ENCODE measurements around the gene ACVRL1. TPM values are rescaled to one million over a fixed set of nuclear protein-coding genes. Genes with fewer than 3 reads are reported as not detected.

Gene ACVRL1
- total RNA-seq, 1 experiment from 2014 or later, result not detected

GRCh38 chr12:51917746-51918453, 10.6 kb downstream of the ACVRL1 start:
- no peak for DNase-seq
- Histone ChIP-seq H3K23me2 (ENCODE audit: insufficient read length, low read depth, low read length, poor library complexity, severe bottlenecking) (no peaks in the 10 kb centered on the region), H3K23ac (ENCODE audit: insufficient read length, low read depth, low read length) (no peak overlapping the region), H2BK20ac (ENCODE audit: low read depth, low read length, poor library complexity, severe bottlenecking) (no peak overlapping the region), H4K20me1 (ENCODE audit: control insufficient read depth, insufficient read depth, insufficient read length) (no peaks in the 10 kb centered on the region), H3K4me1 (ENCODE audit: insufficient read depth, low read length) (no peaks in the 10 kb centered on the region; the same call in 1 of the 2 replicates), H3K56ac (ENCODE audit: insufficient read length, low read depth, low read length) (no peak overlapping the region), H3K9me3 (ENCODE audit: control insufficient read depth, low read depth, low read length) (no peaks in the 10 kb centered on the region), H2AK5ac (ENCODE audit: insufficient read length, low read length) (no peak overlapping the region), H2BK12ac (ENCODE audit: insufficient read length, low read depth, low read length) (no peak overlapping the region), H2BK120ac (ENCODE audit: low read depth, low read length, poor library complexity, severe bottlenecking) (no peak overlapping the region), H3T11ph (ENCODE audit: low read length) (no peak overlapping the region), H3K79me1 (ENCODE audit: insufficient read depth, low read depth, low read length, poor library complexity, severe bottlenecking) (no peaks in the 10 kb centered on the region), H3K9ac (ENCODE audit: extremely low read depth, insufficient read length, low read length) (no peak overlapping the region), H3K14ac (ENCODE audit: insufficient read depth, low read length) (no peak overlapping the region; the same call in 1 of the 2 replicates), H3K4me2 (ENCODE audit: insufficient read depth, insufficient read length, low read length) (no peak overlapping the region), H3K79me2 (ENCODE audit: insufficient read depth, low read length) (no peaks in the 10 kb centered on the region), H3K27ac (ENCODE audit: insufficient read length, low read depth, low read length) (no peak overlapping the region), H4K8ac (replicated peaks; ENCODE audit: insufficient read length, low read depth, low read length) (no peak overlapping the region), H4K5ac (ENCODE audit: insufficient read length, low read depth, low read length) (no peak overlapping the region), H3K4ac (ENCODE audit: low read depth, low read length) (no peak overlapping the region), H2AFZ (ENCODE audit: low read length) (no peak overlapping the region), H3K18ac (ENCODE audit: insufficient read length, low read depth, low read length) (no peak overlapping the region), H2BK15ac (ENCODE audit: low read depth, low read length) (no peak overlapping the region), H3K27me3 (ENCODE audit: insufficient read depth, low read length) (no peaks in the 10 kb centered on the region), H4K91ac (ENCODE audit: insufficient read length, low read depth, low read length) (no peak overlapping the region), H2BK5ac (ENCODE audit: insufficient read length, low read length) (no peak overlapping the region)
- no peaks in the 10 kb centered on the region for H3K36me3 Mint-ChIP-seq (ENCODE audit: insufficient read depth in 1 of 3, low read depth in 3 of 3)
- peaks cover 15% of the 10 kb centered on the region for H3K27me3 Mint-ChIP-seq (ENCODE audit: low read depth)
- no CpG with 5 or more reads among the region's 16 CpGs for WGBS (ENCODE audit: extremely low coverage, insufficient read length, low lambda C conversion rate)
- H3K27ac Mint-ChIP-seq, result no peak overlapping the region
- H3K4me3 Mint-ChIP-seq, result no peak overlapping the region; a peak in 1 of 5 replicates
- TF ChIP-seq CTCF (conservative IDR thresholded peaks at IDR 0.05), result no peak
- H3K9me3 Mint-ChIP-seq, result no peaks in the 10 kb centered on the region
- H3K4me1 Mint-ChIP-seq, result peaks cover 21 to 33% of the 10 kb centered on the region in 2 experiments
